Activated T-cell treated with anti-CD3 and anti-CD28 coated beads for 1 hour (primary cell): Measurements from ENCODE around the gene OTUD1.
"Not testable (repeated sequence)": the region's sequence is repeated elsewhere in the genome, so short reads cannot be mapped to it uniquely, and the experiment has no call there.

Experiments used
- DNase-seq: peaks from one replicate; pipeline ENCODE4 v3.0.0-alpha.2; 2020; ENCODE audit warnings: low read depth

The OTUD1 gene, protein sequence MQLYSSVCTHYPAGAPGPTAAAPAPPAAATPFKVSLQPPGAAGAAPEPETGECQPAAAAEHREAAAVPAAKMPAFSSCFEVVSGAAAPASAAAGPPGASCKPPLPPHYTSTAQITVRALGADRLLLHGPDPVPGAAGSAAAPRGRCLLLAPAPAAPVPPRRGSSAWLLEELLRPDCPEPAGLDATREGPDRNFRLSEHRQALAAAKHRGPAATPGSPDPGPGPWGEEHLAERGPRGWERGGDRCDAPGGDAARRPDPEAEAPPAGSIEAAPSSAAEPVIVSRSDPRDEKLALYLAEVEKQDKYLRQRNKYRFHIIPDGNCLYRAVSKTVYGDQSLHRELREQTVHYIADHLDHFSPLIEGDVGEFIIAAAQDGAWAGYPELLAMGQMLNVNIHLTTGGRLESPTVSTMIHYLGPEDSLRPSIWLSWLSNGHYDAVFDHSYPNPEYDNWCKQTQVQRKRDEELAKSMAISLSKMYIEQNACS

DNA sequence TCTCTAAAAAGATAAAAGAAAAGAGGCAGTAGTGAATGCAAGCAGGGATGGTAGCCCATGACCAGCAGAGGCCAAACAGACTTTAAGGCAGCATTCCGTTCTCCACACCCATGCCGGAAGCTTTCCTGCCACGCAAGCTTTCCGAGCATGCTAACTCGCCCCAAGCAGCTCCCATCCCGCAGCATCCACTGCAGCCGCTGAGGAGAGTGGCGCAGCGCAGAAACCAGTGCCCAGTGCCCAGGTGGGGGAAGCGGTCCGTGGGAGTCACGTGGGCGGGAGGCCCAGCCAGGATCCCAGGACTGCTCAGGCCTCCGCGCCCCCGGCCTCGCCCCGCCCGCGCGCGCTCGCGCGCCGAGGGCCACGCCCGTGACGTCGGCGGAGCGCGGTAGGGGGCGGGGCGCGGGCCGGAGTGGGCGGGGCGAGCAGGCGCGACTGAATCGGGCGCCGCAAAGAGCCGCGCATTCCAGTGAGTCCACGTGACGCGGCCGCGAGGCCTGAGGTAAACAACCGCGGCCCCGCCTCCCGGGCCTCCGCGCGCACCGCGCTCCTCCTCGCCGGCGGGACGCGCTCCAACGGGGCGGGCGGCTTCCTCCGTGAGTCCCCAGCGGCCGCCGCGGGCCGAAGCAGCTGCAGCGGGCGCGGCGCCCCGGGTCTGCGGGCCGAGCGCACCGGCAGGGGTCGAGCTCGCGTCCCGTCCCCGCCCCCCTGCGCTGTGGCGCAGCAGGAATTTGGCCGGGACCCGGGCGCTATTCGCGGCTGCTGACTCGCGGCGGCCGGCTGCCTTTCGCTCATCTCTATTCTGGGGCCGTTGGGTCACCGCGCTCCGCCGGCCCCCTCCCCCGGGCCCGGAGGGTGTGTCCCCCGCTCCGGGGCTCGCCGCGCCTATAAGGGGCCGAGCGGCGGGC lies at the start of gene OTUD1:
Gene OTUD1, plus strand, starts transcription at position 529 of the 905 bp plus-strand sequence. CDS start 383 bp downstream, outside the sequence.
- peak; percentile 96 for DNase-seq

DNA sequence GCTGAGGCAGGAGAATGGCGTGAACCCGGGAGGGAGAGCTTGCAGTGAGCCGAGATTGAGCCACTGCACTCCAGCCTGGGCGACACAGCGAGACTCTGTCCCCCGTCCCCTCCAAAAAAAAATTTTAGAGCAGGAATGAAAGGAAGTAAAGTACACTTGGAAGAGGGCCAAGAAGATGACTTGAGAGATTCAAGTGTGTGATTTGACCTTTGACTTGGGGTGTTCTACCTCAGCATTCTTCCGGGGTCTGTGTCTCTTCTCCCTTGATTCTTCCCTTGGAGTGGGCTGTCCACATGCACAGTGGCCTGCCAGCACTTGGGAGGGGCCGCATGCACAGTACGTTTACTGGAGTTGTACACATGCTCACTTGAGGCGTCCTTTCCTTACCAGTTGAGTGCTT lies 48.5 kb upstream of the OTUD1 start:
- not testable (repeated sequence) for DNase-seq

DNA sequence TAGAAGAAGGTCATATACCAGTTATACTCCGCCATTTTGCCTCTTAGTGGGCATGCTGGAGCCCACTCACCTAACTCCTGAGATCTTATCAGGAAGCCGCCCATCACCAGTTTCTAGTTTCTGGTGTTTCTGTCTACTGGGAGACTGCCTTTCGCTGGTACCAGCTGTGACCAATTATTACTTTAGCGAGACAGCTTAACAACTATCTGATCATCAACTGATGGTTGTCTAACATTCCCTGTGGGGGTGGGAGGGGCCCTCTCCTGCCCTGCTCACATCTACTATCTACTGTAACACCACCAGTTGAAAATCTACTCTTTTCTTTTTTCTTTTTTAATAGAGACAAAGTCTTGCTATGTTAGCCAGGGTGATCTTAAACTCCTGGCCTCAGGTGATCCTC lies 48.1 kb upstream of the OTUD1 start:
- no peak for DNase-seq

DNA sequence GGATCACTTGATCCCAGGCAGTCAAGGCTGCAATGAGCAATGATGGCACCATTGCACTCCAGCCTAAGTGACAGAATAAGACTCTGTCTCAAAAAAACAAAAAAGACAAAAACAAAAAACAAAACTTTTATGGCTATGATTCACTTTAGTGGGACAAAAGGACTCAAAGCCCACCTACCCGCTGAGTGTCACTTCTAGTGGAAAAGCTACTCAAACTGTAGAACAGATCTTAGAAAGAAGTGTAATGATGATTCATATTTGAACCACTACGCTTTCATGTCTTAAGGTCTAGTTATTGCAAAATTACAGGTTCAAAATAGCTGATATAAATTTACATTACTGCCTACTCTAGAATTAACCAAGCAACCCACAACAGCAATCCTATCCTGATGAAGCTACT lies 47.1 kb upstream of the OTUD1 start:
- DNase-seq = no peak

DNA sequence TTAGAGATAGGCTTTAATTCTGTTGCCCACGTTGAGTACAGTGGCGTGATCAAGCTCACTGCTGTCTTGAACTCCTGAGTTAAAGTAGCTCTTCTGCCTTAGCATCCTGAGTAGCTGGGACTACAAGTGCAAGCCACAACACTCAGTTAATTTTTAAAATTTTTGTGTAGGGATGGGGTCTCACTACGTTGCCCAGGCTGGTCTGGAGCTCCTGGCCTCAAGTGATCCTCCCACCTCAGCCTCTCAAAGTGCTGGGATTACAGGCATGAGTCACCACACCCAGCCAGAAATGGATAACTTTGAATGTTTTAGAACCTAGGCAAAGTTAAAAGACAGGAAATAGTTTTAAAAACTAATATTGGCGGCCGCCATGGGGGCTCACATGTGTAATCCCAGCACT lies 43.9 kb upstream of the OTUD1 start:
- DNase-seq = no peak

DNA sequence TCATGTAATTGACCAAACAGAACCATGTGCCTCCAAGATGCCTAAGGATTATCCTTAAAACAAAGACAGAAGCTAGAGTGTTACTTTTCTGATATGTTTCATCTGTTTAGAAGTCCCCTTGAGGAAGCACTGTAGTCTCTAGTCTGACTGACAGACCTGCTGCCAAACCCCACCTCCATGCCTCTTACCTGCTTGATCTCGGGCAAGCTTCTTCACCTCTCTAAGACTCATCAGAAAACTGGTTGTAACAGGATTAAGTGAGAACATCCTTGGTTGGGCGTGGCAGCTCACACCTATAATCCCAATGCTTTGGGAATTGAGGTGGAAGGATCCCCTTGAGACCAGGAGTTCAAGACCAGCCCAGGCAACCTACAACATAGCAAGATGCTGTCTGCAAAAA lies 42.2 kb upstream of the OTUD1 start:
- no peak for DNase-seq

DNA sequence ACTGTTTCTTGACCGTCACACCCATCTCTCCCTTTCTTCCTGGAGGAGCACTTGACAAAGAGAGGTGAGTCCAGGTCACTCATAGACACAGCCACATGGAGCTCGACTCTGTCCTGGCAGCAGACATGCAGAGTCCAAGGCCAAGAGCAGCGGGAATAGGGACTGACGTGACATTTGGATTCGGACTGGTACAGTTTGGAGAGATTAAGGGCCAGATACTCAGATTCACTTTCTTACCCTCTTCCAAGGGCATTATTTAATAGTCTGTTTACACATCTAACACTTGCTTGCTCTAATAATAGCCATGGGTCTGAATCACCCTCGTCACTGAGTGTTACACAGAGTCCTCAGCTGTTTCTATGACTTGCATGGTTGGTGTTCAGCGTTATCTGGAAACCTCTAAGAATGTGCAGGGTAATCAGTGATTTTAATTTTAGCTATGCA lies 39.2 kb upstream of the OTUD1 start:
- DNase-seq = no peak

DNA sequence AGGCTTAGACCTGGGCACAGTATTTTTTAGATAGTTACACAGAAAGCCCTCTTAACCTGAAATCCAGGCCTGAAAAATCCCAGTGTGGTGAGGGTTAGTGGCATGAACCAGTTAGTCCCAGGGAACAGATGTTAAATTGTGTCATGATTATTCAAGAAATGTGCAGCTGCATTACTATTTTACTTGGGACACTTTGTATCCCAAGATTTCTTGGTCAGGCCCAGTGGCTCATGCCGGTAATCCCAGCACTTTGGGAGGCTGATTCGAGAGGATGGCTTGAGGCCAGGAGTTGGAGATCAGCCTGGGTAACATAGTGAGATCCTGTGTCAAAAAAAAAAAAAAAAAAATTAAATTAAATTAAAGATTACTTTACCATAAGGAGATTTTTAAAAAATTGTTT lies 36.0 kb upstream of the OTUD1 start:
- DNase-seq = no peak

DNA sequence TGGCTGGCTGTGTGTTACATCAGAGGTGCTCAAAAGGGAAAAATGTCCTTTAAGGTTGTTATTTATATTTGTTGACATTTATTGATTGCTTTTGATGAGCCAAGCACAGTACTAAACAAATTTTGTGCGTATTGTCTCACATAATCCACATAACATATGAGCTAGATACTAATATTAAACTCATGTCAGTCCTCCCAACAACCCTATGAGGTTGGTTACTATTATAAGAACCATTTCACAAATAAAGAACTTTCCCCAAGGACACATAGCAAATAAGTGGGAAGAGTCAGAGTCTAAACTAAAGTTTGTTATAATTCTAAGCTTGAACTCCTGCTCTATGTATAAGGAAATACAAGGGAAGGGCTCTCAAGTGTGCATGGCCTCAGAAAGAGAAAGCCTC lies 35.6 kb upstream of the OTUD1 start:
- no peak for DNase-seq

DNA sequence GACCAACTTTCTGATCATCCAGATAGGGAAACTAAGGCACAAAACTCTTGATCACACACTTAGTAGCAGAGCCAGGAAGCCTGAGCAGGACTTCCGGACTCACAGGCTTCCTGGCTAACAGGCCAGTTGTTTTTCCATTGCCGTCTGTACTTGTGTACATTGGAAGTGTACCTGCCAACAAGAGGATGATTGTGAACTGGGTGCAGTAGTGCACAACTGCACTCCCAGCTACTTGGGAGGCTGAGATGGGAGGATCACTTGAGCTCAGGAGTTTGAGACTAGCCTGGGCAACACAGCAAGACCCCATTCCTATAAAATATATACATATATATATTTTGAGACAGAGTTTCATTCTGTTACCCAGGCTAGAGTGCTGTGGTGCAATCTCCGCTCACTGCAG lies 35.2 kb upstream of the OTUD1 start:
- DNase-seq = no peak

DNA sequence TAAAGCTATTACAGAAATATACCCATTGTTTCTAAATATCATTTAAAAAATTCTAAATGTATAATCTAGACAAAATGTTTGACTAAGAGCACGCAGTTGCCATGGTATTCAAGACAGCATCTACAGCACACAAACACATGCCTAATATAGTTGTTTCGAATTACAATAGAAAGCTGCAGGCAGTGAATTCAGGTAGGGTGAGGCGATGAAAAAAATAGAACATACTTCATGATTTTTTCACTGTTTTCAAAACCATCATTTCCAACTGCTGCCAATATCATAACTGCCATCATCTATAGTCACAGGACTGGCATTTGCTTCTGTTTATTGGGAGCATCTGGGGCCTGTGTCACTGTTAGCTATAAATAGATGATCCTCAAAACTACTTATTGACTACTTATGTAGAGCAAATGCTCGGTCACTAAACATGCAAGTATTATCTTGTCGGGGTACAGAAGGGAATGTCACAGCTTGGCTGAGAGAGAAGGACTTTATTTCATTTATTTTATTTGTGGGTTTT lies 34.4 kb upstream of the OTUD1 start:
- DNase-seq = no peak

DNA sequence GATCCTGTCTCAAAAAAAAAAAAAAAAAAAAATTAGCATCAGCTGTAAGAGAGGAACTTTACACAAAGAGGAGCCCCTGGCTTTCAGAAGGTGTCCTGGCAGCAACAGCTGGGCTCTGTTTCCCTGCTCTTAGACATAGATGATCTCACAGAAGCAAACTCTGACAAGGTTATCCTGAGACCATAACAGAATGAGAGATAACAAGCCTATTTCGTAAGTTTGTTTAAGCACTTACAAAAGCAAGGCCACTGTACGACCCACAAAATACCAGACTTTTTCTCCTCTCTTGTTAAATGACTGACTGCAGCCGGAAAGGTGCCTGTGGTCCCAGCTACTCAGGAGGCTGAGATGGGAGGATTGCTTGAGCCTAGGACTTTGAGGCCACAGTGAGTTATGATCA lies 33.3 kb upstream of the OTUD1 start:
- no peak for DNase-seq

DNA sequence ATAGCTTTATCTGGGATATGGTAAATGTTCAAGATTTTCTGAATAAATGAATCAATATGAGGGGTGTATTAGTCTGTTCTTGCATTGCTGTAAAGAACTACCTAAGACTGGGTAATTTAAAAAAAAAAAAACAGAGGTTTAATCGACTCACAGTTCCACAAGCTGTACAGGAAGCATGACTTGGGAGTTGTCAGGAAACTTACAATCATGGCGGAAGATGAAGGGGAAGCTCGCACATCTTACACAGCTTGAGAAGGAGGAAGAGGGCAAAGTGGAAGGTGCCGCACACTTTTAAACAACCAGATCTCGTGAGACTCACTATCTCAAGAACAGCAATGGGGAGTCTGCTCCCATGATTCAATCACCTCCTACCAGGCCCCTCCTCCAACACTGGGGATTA lies 32.5 kb upstream of the OTUD1 start:
- no peak for DNase-seq

DNA sequence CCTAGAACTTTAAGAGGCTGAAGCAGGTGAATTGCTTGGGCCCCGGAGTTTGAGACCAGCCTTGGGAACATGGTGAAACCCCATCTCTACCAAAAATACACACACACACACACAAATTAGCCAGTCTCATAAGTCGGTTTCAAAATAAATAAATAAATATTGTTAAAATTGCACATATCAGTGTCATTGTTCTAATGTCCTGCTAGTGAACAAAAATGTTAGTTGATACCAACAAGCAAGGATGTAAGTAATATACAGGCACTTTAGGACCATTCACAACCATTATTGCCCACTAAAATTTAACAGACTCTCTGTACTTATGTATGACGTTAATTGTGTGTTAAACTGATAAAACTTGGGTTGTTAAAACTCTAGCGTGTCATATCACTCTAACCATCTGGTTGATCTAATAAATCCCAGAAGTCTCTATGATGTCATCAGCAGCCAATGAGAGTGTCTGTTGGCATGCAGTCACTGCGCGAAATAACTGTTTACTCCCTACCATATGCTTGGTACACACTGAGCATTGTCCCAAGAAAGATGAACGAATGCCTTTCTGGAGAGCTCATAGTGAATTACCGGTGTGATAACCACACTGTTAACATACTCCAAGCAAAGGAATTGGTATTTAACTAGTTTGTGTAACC lies 30.4 kb upstream of the OTUD1 start:
- no peak for DNase-seq

DNA sequence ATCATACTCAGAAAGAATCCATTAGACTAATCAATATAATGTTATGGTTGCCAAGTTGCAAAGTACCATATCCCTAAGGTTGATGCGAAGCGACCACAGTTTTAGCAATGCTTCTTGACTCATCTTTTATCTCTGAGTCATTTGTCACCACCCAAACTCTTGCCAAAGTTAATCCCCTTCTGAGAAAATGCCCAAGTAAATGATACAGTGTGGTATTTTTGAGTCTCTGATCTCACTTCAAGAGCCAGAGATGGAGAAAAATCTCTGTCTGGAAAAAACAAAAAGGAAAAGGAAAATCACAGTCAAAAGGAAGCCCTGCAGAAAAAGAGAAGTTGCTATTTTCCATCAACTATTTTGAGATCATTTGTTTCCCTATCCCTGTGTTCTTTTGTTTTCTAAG lies 26.7 kb upstream of the OTUD1 start:
- DNase-seq = no peak

DNA sequence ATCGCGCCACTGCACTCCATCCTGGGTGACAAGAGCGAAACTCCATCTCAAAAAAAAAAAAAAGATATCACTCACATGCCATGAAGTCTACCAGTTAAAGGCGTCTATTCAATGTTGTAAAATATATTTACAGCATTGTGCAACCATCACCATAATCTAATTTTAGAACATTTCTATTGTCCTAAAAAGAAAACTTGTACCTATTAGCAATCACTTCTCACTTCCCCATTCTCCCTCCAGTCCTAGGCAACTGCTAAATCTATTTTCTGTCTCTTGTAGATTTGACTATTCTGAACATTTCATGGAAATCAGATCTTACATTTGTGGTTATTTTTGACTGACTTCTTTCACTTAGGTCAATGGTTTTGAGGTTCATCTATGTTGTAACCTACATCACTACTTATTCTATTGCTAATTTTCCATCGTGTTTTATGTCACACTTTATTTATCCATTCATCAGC lies 25.2 kb upstream of the OTUD1 start:
- no peak for DNase-seq

DNA sequence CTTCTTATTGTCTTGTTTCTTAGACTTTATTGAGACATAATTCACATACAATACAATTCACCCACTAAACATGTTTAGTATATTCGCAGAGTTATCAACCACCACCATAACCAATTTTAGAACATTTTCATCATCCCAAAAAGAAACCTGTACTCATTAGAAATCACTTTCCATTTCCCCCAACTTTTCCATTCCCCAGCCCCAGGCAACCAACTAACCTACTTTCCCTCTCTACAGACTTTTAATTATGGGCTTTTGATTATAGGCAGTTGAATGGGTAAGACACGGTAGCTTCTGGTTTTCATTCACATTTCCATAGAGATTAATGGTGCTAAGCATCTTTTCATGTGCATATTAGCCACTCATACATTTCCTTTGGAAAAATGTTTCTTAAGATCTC lies 24.2 kb upstream of the OTUD1 start:
- no peak for DNase-seq

DNA sequence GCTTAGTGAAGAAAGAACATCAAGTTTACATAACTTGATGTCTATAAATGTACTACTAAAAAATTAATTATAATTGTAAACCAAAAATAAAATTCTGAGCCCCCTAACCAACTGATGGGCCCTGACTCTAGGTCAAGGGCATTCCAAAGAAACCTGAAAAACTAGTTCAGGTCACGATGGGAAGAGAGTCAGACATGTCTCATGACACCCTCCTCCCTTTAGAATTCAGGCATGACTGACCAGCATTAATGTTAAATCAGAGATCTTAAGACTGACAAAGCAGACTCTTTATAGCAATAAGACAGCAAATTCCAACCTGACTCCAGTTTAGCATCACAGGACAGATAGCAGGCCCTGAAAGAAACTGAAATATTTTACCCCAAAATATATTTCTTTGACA lies 21.6 kb upstream of the OTUD1 start:
- DNase-seq = no peak

DNA sequence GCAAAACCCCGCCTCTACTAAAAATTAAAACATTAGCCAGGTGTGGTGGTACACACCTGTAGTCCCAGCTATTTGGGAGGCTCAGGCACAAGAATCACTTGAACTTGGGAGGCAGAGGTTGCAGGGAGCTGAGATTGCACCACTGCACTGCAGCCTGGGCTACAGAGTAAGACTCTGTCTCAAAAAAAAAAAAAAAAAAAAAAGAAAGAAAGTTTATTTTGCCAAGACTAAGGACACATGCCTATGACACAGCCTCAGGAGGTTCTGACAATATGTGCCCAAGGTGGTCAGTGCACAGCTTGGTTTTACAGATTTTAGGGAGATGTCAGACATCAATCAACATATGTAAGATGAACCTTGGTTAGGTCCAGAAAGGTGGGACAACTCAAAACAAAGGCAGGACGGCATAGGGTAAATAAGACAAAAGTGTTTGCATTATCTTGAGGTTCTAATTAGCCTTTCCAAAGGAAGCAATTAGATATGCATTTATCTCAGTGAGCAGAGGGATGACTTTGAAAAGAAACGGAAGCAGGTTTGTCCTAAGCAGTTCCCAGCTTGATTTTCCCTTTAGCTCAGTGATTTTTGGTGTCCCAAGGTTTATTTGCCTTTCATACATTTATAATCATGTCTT lies 20.7 kb upstream of the OTUD1 start:
- DNase-seq = no peak

DNA sequence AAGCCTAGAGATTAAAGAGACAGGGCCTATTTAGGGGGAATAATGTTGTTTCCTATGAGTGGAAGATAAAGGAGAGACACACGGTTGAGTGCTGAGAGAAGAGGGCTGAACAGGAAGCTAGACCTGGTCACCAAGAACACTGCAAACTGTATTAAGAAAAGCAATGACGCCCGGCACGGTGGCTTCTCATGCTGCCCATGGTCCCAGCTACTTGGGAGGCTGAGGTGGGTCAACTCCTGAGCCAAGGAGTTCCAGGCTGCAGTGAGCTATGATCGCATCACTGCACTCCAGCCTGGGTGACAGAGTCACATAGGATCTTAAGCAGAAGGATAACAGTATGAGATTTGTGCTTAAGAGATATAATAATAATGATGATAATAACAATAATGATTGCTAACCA lies 19.7 kb upstream of the OTUD1 start:
- no peak for DNase-seq

DNA sequence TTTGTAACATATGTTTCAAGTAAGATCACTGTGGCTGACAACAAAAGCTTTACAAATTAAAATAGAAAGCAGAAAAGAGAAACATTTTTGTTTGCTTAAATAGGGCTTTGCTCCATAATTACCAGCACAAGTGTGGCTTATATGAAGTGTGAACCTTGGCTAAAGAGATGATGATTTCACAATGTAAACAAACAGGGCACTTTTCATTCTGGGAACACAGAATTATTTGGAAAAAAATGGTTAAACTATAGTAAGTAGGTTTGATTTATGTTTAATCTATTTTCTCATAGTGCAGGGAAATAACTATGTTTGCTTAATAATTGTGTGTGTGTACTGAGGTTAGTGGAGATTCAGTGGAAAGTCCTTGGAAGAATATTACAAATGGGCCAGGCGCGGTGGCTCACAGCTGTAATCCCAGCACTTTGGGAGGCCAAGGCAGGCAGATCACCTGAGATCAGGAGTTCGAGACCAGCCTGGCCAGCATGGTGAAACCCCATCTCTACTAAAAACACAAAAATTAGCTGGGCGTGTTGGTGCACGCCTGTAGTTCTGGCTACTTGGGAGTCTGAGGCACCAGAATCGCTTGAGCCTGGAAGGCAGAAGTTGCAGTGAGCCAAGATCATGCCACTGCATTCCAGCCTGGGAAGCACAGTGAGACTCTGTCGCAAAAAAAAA lies 19.1 kb upstream of the OTUD1 start:
- DNase-seq = no peak
